WTC11 (cell line): ENCODE results near the gene ZNF175. TPM values are rescaled to one million over a fixed set of nuclear protein-coding genes. Genes with fewer than 3 reads are reported as not detected.
A peak's percentile ranks its signal among the peaks of the same experiment; 100 is the strongest.

Experiments used
- ATAC-seq: fragments of 200-7000 bp; cut with Tn5 transposase; 2 replicates; pipeline ENCODE4 v1.10.0; 2021; ENCODE audit warnings: mild to moderate bottlenecking, moderate library complexity
- CTCF ChIA-PET: fragments of 300-600 bp; sonication (Branson Sonifier 250); formaldehyde crosslinking; loops from one replicate; lab custom pipeline; 2021; ENCODE audit warnings: antibody characterized with exemption; lab: Charles Lee
- POLR2A ChIA-PET: fragments of 350-600 bp; sonication (Branson Sonifier 250); formaldehyde crosslinking; loops from one replicate; lab custom pipeline; 2021; ENCODE audit warnings: antibody characterized with exemption; lab: Charles Lee
- DNase-seq: peaks from one replicate; pipeline ENCODE4 v3.0.0; 2021; ENCODE audit warnings: low spot score
- H3K27ac Mint-ChIP-seq: 2 replicates; pipeline ENCODE4 v1.8.0; 2021; ENCODE audit warnings: mixed read lengths
- H3K27me3 Mint-ChIP-seq: 2 replicates; pipeline ENCODE4 v1.8.0; 2021; ENCODE audit warnings: low read depth, mild to moderate bottlenecking, moderate library complexity, mixed read lengths
- H3K36me3 Mint-ChIP-seq: 2 replicates; pipeline ENCODE4 v1.8.0; 2021; ENCODE audit warnings: mixed read lengths
- H3K4me1 Mint-ChIP-seq: 2 replicates; pipeline ENCODE4 v1.8.0; 2022; ENCODE audit warnings: mixed read lengths
- H3K4me3 Mint-ChIP-seq: 2 replicates; pipeline ENCODE4 v1.8.0; 2021; ENCODE audit warnings: mild to moderate bottlenecking, moderate library complexity, mixed read lengths
- H3K9me3 Mint-ChIP-seq: 2 replicates; pipeline ENCODE4 v1.8.0; 2021; ENCODE audit warnings: mixed read lengths
- ATF1 ChIP-seq: sonication (generic); formaldehyde crosslinking; IDR thresholded peaks from 2 replicates; pipeline ENCODE4 v1.8.1; 2023; ENCODE audit warnings: mild to moderate bottlenecking, moderate library complexity, missing genetic modification reagents
- ATF3 ChIP-seq: sonication (generic); formaldehyde crosslinking; conservative IDR thresholded peaks from 2 replicates; pipeline ENCODE4 v1.8.1; 2022; ENCODE audit warnings: mild to moderate bottlenecking, missing genetic modification reagents
- EMX1 ChIP-seq: fragments of 250-450 bp; sonication (Bioruptor Pico); IDR thresholded peaks from 2 replicates; pipeline ENCODE4 v1.8.0; 2021; ENCODE audit warnings: mild to moderate bottlenecking
- ESRRA ChIP-seq: sonication (generic); formaldehyde crosslinking; IDR thresholded peaks from 2 replicates; pipeline ENCODE4 v1.8.1; 2022; ENCODE audit warnings: mild to moderate bottlenecking, missing genetic modification reagents, borderline replicate concordance
- GTF2I ChIP-seq: fragments of 250-450 bp; sonication (Bioruptor Pico); conservative IDR thresholded peaks from 2 replicates; pipeline ENCODE4 v1.4.0; 2021; ENCODE audit warnings: mild to moderate bottlenecking
- JAZF1 ChIP-seq: fragments of 250-450 bp; sonication (Bioruptor Pico); IDR thresholded peaks from 2 replicates; pipeline ENCODE4 v1.9.0; 2021; ENCODE audit warnings: moderate library complexity, mild to moderate bottlenecking, inconsistent platforms
- KAT7 ChIP-seq: sonication (generic); formaldehyde crosslinking; IDR thresholded peaks from 2 replicates; pipeline ENCODE4 v1.8.1; 2023; ENCODE audit warnings: missing genetic modification reagents, mild to moderate bottlenecking, borderline replicate concordance
- NFE2L1 ChIP-seq: sonication (generic); formaldehyde crosslinking; IDR thresholded peaks from 2 replicates; pipeline ENCODE4 v1.8.1; 2023; ENCODE audit warnings: missing genetic modification reagents
- NFYB ChIP-seq: sonication (generic); formaldehyde crosslinking; conservative IDR thresholded peaks from 2 replicates; pipeline ENCODE4 v1.8.0; 2022; ENCODE audit warnings: low read depth, missing genetic modification reagents
- NR1H2 ChIP-seq: sonication (generic); formaldehyde crosslinking; IDR thresholded peaks from 2 replicates; pipeline ENCODE4 v1.9.0; 2021; ENCODE audit warnings: mild to moderate bottlenecking, moderate library complexity, missing genetic modification reagents
- OVOL2 ChIP-seq: fragments of 250-450 bp; sonication (Bioruptor Pico); IDR thresholded peaks from 2 replicates; pipeline ENCODE4 v1.9.0; 2021; ENCODE audit warnings: mild to moderate bottlenecking, borderline replicate concordance
- PRDM15 ChIP-seq: sonication (generic); formaldehyde crosslinking; IDR thresholded peaks from 2 replicates; pipeline ENCODE4 v1.8.0; 2022; ENCODE audit warnings: missing genetic modification reagents
- RORB ChIP-seq: fragments of 250-450 bp; sonication (Bioruptor Pico); IDR thresholded peaks from 2 replicates; pipeline ENCODE4 v1.9.0; 2021; ENCODE audit warnings: mild to moderate bottlenecking
- SMAD3 ChIP-seq: sonication (generic); formaldehyde crosslinking; IDR thresholded peaks from 2 replicates; pipeline ENCODE4 v1.8.0; 2022; ENCODE audit warnings: missing genetic modification reagents, mild to moderate bottlenecking, borderline replicate concordance
- TEAD4 ChIP-seq: sonication (generic); formaldehyde crosslinking; IDR thresholded peaks from 2 replicates; pipeline ENCODE4 v1.8.0; 2022; ENCODE audit warnings: mild to moderate bottlenecking, missing genetic modification reagents
- ZBTB21 ChIP-seq: sonication (generic); formaldehyde crosslinking; IDR thresholded peaks from 2 replicates; pipeline ENCODE4 v1.8.1; 2023; ENCODE audit warnings: mild to moderate bottlenecking, missing genetic modification reagents, borderline replicate concordance
- ZMAT4 ChIP-seq: fragments of 250-450 bp; sonication (Bioruptor Pico); IDR thresholded peaks from 2 replicates; pipeline ENCODE4 v1.9.0; 2021; ENCODE audit warnings: mild to moderate bottlenecking
- ZNF317 ChIP-seq: sonication (generic); formaldehyde crosslinking; IDR thresholded peaks from 2 replicates; pipeline ENCODE4 v1.8.1; 2023; ENCODE audit warnings: low read depth, mild to moderate bottlenecking, moderate library complexity, missing genetic modification reagents, borderline replicate concordance
- ZNF423 ChIP-seq: fragments of 250-450 bp; sonication (Bioruptor Pico); IDR thresholded peaks from 2 replicates; pipeline ENCODE4 v2.1.2; 2022; ENCODE audit warnings: mild to moderate bottlenecking, moderate library complexity
- ZNF671 ChIP-seq: fragments of 250-450 bp; sonication (Bioruptor Pico); IDR thresholded peaks from 2 replicates; pipeline ENCODE4 v1.8.0; 2021; ENCODE audit warnings: mild to moderate bottlenecking
- total RNA-seq: library from RNA; stranded (reverse); gene quantifications from 3 replicates; pipeline ENCODE4 v1.2.3, GENCODE V29; 2021
- TF ChIP-seq, protein P1 (sequence below): sonication (generic); formaldehyde crosslinking; IDR thresholded peaks from 2 replicates; pipeline ENCODE4 v1.8.0; 2022; ENCODE audit warnings: mild to moderate bottlenecking, missing genetic modification reagents
- TF ChIP-seq, protein P2 (sequence below): sonication (generic); formaldehyde crosslinking; IDR thresholded peaks from 2 replicates; pipeline ENCODE4 v1.8.1; 2022; ENCODE audit warnings: low read depth, mild to moderate bottlenecking, moderate library complexity, missing genetic modification reagents, borderline replicate concordance
- TF ChIP-seq, protein P3 (sequence below): sonication (generic); formaldehyde crosslinking; IDR thresholded peaks from 2 replicates; pipeline ENCODE4 v1.8.0; 2023; ENCODE audit warnings: missing genetic modification reagents
- TF ChIP-seq, protein P4 (sequence below): fragments of 200-600 bp; IDR thresholded peaks from 2 replicates; pipeline ENCODE4 v1.8.0; 2022; ENCODE audit warnings: antibody characterized with exemption

ZNF175 gene
- total RNA-seq, 1 experiment from 2014 or later: 10.9 TPM

GRCh38 chr19:51599084-51599483 is 28.0 kb downstream of the ZNF175 start:
- CTCF ChIA-PET: interaction anchor here (1.0 to 1.1 kb wide), 2 partner anchors 56 to 62 kb away, joined by 3 to 4 read pairs; no protein-coding TSS in a partner anchor
- DNase-seq (no peak), ATAC-seq (no peak)
- Mint-ChIP-seq H3K36me3 (no peaks in the 10 kb centered on the region), H3K27ac (no peak overlapping the region), H3K27me3 (peaks cover 58% of the 10 kb centered on the region), H3K9me3 (no peaks in the 10 kb centered on the region), H3K4me1 (peaks cover 10% of the 10 kb centered on the region), H3K4me3 (no peak overlapping the region)
- POLR2A ChIA-PET: no interaction called here
- TF ChIP-seq NFE2L1 (CRISPR knock-in tag) (no peak), SMAD3 (CRISPR knock-in tag) (no peak), ATF3 (CRISPR knock-in tag) (no peak), NFYB (CRISPR knock-in tag) (peak; percentile 43), ATF1 (CRISPR knock-in tag) (no peak), ZBTB21 (no peak)
- TF ChIP-seq, all 79 proteins: peak for 1

DNA sequence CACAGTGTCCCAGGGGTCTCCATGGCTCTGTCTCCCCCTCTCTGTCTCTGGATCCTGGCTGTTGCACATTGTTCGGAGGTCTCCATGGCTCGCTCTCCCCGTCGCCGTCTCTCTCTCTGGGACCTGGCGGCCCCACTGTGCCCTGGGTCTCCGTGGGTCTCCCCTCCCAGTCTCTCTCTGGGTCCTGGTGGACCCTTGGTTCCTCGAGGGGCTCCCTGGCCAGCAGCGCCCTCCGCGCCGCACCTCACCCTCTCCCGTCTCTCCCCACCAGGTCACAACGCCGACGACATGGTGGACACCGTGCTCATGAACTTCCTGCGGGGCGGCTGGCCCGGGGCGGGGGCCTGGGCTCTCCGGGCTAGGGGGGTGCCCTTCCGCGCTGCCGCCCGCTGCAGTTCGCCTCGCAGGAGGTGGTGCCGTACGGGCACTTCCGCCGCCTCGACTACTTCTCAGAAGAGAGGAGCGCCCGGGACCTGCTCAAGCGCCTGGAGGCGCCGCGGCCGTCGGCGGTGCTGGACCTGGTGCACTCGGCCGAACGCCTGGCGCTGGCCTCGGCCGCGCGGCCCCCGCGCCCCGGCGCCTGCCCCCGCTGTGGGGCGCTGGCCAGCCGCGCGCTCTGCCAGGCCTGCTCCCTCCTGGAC is 30.0 kb downstream of the ZNF175 start:
- Mint-ChIP-seq H3K27me3 (peaks cover 68% of the 10 kb centered on the region), H3K4me3 (peak overlapping the region; percentile 41), H3K9me3 (no peaks in the 10 kb centered on the region), H3K4me1 (peaks cover 4% of the 10 kb centered on the region; the same call in 1 of the 2 replicates), H3K36me3 (no peaks in the 10 kb centered on the region), H3K27ac (no peak overlapping the region)
- no peak for TF ChIP-seq KAT7
- TF ChIP-seq ZMAT4 (CRISPR knock-in tag): no peak
- TF ChIP-seq ZNF423 (CRISPR knock-in tag): no peak
- TF ChIP-seq, protein P1, sequence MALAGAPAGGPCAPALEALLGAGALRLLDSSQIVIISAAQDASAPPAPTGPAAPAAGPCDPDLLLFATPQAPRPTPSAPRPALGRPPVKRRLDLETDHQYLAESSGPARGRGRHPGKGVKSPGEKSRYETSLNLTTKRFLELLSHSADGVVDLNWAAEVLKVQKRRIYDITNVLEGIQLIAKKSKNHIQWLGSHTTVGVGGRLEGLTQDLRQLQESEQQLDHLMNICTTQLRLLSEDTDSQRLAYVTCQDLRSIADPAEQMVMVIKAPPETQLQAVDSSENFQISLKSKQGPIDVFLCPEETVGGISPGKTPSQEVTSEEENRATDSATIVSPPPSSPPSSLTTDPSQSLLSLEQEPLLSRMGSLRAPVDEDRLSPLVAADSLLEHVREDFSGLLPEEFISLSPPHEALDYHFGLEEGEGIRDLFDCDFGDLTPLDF (CRISPR knock-in tag): no peak
- TF ChIP-seq, protein P2, sequence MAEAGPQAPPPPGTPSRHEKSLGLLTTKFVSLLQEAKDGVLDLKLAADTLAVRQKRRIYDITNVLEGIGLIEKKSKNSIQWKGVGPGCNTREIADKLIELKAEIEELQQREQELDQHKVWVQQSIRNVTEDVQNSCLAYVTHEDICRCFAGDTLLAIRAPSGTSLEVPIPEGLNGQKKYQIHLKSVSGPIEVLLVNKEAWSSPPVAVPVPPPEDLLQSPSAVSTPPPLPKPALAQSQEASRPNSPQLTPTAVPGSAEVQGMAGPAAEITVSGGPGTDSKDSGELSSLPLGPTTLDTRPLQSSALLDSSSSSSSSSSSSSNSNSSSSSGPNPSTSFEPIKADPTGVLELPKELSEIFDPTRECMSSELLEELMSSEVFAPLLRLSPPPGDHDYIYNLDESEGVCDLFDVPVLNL (CRISPR knock-in tag): no peak
- TF ChIP-seq JAZF1 (CRISPR knock-in tag): no peak
- TF ChIP-seq ZNF317 (CRISPR knock-in tag): no peak
- no peak for TF ChIP-seq PRDM15
- no peak for TF ChIP-seq ESRRA
- no peak for TF ChIP-seq EMX1 (CRISPR knock-in tag)
- TF ChIP-seq, protein P3, sequence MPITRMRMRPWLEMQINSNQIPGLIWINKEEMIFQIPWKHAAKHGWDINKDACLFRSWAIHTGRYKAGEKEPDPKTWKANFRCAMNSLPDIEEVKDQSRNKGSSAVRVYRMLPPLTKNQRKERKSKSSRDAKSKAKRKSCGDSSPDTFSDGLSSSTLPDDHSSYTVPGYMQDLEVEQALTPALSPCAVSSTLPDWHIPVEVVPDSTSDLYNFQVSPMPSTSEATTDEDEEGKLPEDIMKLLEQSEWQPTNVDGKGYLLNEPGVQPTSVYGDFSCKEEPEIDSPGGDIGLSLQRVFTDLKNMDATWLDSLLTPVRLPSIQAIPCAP (CRISPR knock-in tag): no peak
- TF ChIP-seq ZNF671: no peak
- no peak for TF ChIP-seq TEAD4 (CRISPR knock-in tag)
- TF ChIP-seq, protein P4, sequence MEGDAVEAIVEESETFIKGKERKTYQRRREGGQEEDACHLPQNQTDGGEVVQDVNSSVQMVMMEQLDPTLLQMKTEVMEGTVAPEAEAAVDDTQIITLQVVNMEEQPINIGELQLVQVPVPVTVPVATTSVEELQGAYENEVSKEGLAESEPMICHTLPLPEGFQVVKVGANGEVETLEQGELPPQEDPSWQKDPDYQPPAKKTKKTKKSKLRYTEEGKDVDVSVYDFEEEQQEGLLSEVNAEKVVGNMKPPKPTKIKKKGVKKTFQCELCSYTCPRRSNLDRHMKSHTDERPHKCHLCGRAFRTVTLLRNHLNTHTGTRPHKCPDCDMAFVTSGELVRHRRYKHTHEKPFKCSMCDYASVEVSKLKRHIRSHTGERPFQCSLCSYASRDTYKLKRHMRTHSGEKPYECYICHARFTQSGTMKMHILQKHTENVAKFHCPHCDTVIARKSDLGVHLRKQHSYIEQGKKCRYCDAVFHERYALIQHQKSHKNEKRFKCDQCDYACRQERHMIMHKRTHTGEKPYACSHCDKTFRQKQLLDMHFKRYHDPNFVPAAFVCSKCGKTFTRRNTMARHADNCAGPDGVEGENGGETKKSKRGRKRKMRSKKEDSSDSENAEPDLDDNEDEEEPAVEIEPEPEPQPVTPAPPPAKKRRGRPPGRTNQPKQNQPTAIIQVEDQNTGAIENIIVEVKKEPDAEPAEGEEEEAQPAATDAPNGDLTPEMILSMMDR: no peak
- TF ChIP-seq OVOL2: no peak
- TF ChIP-seq NR1H2: no peak
- TF ChIP-seq RORB: no peak
- no peak for TF ChIP-seq GTF2I (CRISPR knock-in tag)
- ChIA-PET CTCF (interaction anchor here (1.4 kb wide), 1 partner anchor 56 kb away, joined by 5 read pairs; no protein-coding TSS in a partner anchor), POLR2A (no interaction called here)
- ATAC-seq (peak; percentile 59), DNase-seq (peak; percentile 44)
